Measurements from ENCODE around the gene MAGI2. TPM values are rescaled to one million over a fixed set of nuclear protein-coding genes. Genes with fewer than 3 reads are reported as not detected.

The MAGI2 gene
- total RNA-seq, 2 donors from 2014 or later, result 3.9 to 10.5 TPM

DNA sequence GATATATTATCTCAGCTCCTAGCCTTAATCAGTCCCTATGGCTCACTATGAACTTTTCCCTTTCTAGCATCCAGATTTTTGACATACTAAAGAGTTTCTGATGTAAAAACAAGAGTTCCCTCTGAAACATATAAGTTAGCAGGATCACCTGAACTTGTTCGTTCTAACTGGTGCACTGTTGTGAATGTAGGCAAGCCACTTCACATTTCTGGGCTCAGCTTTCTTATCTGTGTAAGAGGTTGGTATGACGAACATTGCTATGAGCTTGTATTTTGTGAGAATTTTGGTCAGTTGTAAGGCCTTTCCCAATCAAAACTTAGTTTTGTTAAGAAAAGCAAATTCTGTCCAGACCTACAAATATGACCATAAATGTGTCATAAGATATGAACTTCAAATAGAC lies 46.1 kb downstream of the MAGI2 start:
- TF ChIP-seq POLR2A (IDR thresholded peaks at IDR 0.05), result no peak
- TF ChIP-seq CTCF (IDR thresholded peaks at IDR 0.05), result no peak
- intact Hi-C loops (cut with DNase I), result no loop called here
- Histone ChIP-seq H3K9me3 (no peaks in the 10 kb centered on the region), H3K27ac (no peak overlapping the region), H3K4me1 (no peaks in the 10 kb centered on the region), H3K36me3 (replicated peaks in 1 of 2; ENCODE audit: insufficient read depth in 1 of 2, low read depth in 2 of 2) (no peaks in the 10 kb centered on the region), H3K27me3 (no peaks in the 10 kb centered on the region), H3K4me3 (no peak overlapping the region)
- no peak for ATAC-seq
- WGBS, 2 donors, result 65 to 72% methylated on average over 2 of the region's 2 CpGs
- no peak for DNase-seq

DNA sequence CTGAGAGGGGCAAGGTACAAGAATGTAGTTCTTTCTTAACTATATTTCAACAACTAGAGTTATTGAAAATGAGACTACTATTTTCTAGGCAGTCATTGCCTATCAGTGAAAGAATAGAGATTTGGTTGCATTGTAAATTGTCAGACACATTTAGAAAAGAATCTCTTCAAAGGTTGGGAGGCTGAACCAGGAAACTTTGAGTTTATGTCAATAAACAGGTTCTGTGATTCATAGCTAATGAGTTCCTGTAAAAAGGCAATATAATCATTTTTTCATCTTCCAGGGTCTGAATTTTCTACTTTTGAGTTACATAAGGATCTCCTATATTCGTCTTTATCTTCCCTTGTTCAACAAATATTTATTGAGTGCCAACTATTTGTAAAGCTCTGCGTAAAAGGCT lies 47.1 kb downstream of the MAGI2 start:
- no peak overlapping the region for H3K27ac ChIP-seq
- H3K27me3 ChIP-seq, result no peaks in the 10 kb centered on the region
- TF ChIP-seq CTCF (IDR thresholded peaks at IDR 0.05) (no peak), POLR2A (IDR thresholded peaks at IDR 0.05) (no peak)
- ATAC-seq (no peak), DNase-seq (no peak)
- no peaks in the 10 kb centered on the region for H3K36me3 ChIP-seq (replicated peaks in 1 of 2; ENCODE audit: insufficient read depth in 1 of 2, low read depth in 2 of 2)
- intact Hi-C loops (cut with DNase I), result no loop called here
- no peaks in the 10 kb centered on the region for H3K4me1 ChIP-seq
- 34 to 44% methylated on average over 2 of the region's 2 CpGs for WGBS, 2 donors
- no peaks in the 10 kb centered on the region for H3K9me3 ChIP-seq
- no peak overlapping the region for H3K4me3 ChIP-seq

GRCh38 chr7:79405368-79405767 lies 48.1 kb downstream of the MAGI2 start:
- no peak overlapping the region for H3K4me3 ChIP-seq
- TF ChIP-seq POLR2A (IDR thresholded peaks at IDR 0.05) (no peak), CTCF (IDR thresholded peaks at IDR 0.05) (no peak)
- H3K4me1 ChIP-seq, result no peaks in the 10 kb centered on the region
- no peaks in the 10 kb centered on the region for H3K9me3 ChIP-seq
- no peak for ATAC-seq
- no peaks in the 10 kb centered on the region for H3K27me3 ChIP-seq
- no peak for DNase-seq
- H3K27ac ChIP-seq, result no peak overlapping the region
- intact Hi-C loops (cut with DNase I), result no loop called here
- no peaks in the 10 kb centered on the region for H3K36me3 ChIP-seq (replicated peaks in 1 of 2; ENCODE audit: insufficient read depth in 1 of 2, low read depth in 2 of 2)

DNA sequence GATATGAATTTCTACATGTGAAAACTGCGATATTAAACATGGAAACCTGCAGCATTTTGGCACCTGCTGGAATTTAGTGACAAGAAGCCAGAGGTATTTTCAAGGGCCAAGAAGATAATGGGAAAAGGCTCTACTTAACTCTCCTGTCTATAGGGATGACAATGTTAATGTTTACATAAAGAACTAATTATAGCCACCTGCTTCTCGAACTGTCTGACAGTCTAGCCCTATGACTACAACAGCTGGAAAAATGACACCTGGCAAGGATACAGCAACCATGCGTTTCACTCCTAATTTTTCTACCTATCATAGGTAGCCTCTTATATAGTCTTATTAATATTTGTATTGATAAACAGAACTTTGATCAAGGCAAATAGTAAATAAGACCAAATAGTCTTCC lies 49.6 kb downstream of the MAGI2 start:
- Histone ChIP-seq H3K4me3 (no peak overlapping the region), H3K27ac (no peak overlapping the region), H3K27me3 (no peaks in the 10 kb centered on the region), H3K36me3 (replicated peaks in 1 of 2; ENCODE audit: insufficient read depth in 1 of 2, low read depth in 2 of 2) (no peaks in the 10 kb centered on the region), H3K9me3 (no peaks in the 10 kb centered on the region), H3K4me1 (no peaks in the 10 kb centered on the region)
- no peak for TF ChIP-seq POLR2A (IDR thresholded peaks at IDR 0.05)
- no peak for TF ChIP-seq CTCF (IDR thresholded peaks at IDR 0.05)
- no peak for ATAC-seq
- 45 to 50% methylated on average over 3 of the region's 3 CpGs for WGBS, 2 donors
- intact Hi-C loops (cut with DNase I), result no loop called here
- no peak for DNase-seq

GRCh38 chr7:79403451-79403850 lies 50.0 kb downstream of the MAGI2 start:
- Histone ChIP-seq H3K27ac (no peak overlapping the region), H3K4me1 (no peaks in the 10 kb centered on the region), H3K27me3 (no peaks in the 10 kb centered on the region), H3K4me3 (no peak overlapping the region), H3K36me3 (replicated peaks in 1 of 2; ENCODE audit: insufficient read depth in 1 of 2, low read depth in 2 of 2) (no peaks in the 10 kb centered on the region), H3K9me3 (no peaks in the 10 kb centered on the region)
- intact Hi-C loops (cut with DNase I), result no loop called here
- 44 to 61% methylated on average over 2 of the region's 2 CpGs for WGBS, 2 donors
- DNase-seq (no peak), ATAC-seq (no peak)
- TF ChIP-seq POLR2A (IDR thresholded peaks at IDR 0.05), result no peak
- TF ChIP-seq CTCF (IDR thresholded peaks at IDR 0.05), result no peak

All from body of pancreas (tissue), 4 donors.